KMS-11 (cell line): ENCODE data around the gene DTNB.

Experiments used
- H2AFZ ChIP-seq: fragments of 200-600 bp; sonication (generic); 2 replicates; pipeline ENCODE4 v1.6.1; 2016; ENCODE audit warnings: antibody characterized with exemption, mixed run types, low read depth
- H3K27ac ChIP-seq: fragments of 200-600 bp; sonication (generic); 2 replicates; pipeline ENCODE4 v1.6.1; 2016; ENCODE audit warnings: mild to moderate bottlenecking, mixed run types
- H3K27me3 ChIP-seq: fragments of 200-600 bp; sonication (generic); 2 replicates; pipeline ENCODE4 v1.6.1; 2017; ENCODE audit warnings: mild to moderate bottlenecking, low read depth, mixed run types, moderate library complexity; ENCODE audit not compliant: insufficient read depth
- H3K36me3 ChIP-seq: fragments of 200-600 bp; sonication (generic); 2 replicates; pipeline ENCODE4 v1.6.1; 2017; ENCODE audit warnings: mild to moderate bottlenecking, mixed run types; ENCODE audit not compliant: insufficient read depth
- H3K4me1 ChIP-seq: fragments of 200-600 bp; sonication (generic); 2 replicates; pipeline ENCODE4 v1.6.1; 2016; ENCODE audit warnings: mild to moderate bottlenecking, low read depth, mixed run types; ENCODE audit not compliant: poor library complexity, severe bottlenecking
- H3K4me2 ChIP-seq: fragments of 200-600 bp; sonication (generic); 2 replicates; pipeline ENCODE4 v1.7.0; 2016; ENCODE audit warnings: mild to moderate bottlenecking, mixed run types
- H3K4me3 ChIP-seq: fragments of 200-600 bp; sonication (generic); IDR thresholded peaks from 2 replicates; pipeline ENCODE4 v1.6.1; 2017; ENCODE audit warnings: low read depth, low read length, mixed read lengths; ENCODE audit not compliant: insufficient read depth
- H3K79me2 ChIP-seq: fragments of 200-600 bp; sonication (generic); 2 replicates; pipeline ENCODE4 v1.6.1; 2016; ENCODE audit warnings: low read depth, mixed run types; ENCODE audit not compliant: insufficient read depth
- H3K9ac ChIP-seq: fragments of 200-600 bp; sonication (generic); 2 replicates; pipeline ENCODE4 v1.6.1; 2016; ENCODE audit warnings: mild to moderate bottlenecking, mixed run types
- H4K20me1 ChIP-seq: fragments of 200-600 bp; sonication (generic); 2 replicates; pipeline ENCODE4 v1.6.1; 2016; ENCODE audit warnings: mild to moderate bottlenecking, mixed run types; ENCODE audit not compliant: insufficient read depth
- CTCF ChIP-seq: fragments of 200-600 bp; sonication (generic); conservative IDR thresholded peaks from 2 replicates; pipeline ENCODE4 v1.6.1; 2017; ENCODE audit warnings: low read depth, mild to moderate bottlenecking, antibody characterized with exemption, low read length, moderate library complexity, mixed read lengths

Gene DTNB

GRCh38 chr2:25545899-25546298 is 127.5 kb downstream of the DTNB start:
- Histone ChIP-seq H3K79me2 (no peaks in the 10 kb centered on the region), H3K4me2 (no peak overlapping the region), H2AFZ (no peak overlapping the region), H3K36me3 (no peaks in the 10 kb centered on the region), H3K27me3 (no peaks in the 10 kb centered on the region), H3K4me3 (no peak overlapping the region), H3K27ac (no peak overlapping the region), H3K4me1 (no peaks in the 10 kb centered on the region), H4K20me1 (no peaks in the 10 kb centered on the region), H3K9ac (no peak overlapping the region)
- no peak for TF ChIP-seq CTCF

GRCh38 chr2:25544445-25544844 is 128.9 kb downstream of the DTNB start:
- no peak overlapping the region for H3K4me3 ChIP-seq
- H3K36me3 ChIP-seq: no peaks in the 10 kb centered on the region
- no peak overlapping the region for H2AFZ ChIP-seq
- no peaks in the 10 kb centered on the region for H3K79me2 ChIP-seq
- no peak overlapping the region for H3K4me2 ChIP-seq
- H3K4me1 ChIP-seq: no peaks in the 10 kb centered on the region
- H4K20me1 ChIP-seq: no peaks in the 10 kb centered on the region
- TF ChIP-seq CTCF: no peak
- H3K27me3 ChIP-seq: no peaks in the 10 kb centered on the region
- H3K9ac ChIP-seq: no peak overlapping the region
- H3K27ac ChIP-seq: no peak overlapping the region

- Histone ChIP-seq H3K36me3 (no peaks in the 10 kb centered on the region), H3K4me1 (no peaks in the 10 kb centered on the region), H3K79me2 (no peaks in the 10 kb centered on the region), H3K27ac (no peak overlapping the region), H2AFZ (no peak overlapping the region), H3K4me3 (no peak overlapping the region), H4K20me1 (no peaks in the 10 kb centered on the region), H3K27me3 (no peaks in the 10 kb centered on the region), H3K4me2 (no peak overlapping the region), H3K9ac (no peak overlapping the region)
- TF ChIP-seq CTCF: no peak
Measured at GRCh38 chr2:25543939-25544338, 129.4 kb downstream of the DTNB start.

- H3K36me3 ChIP-seq: no peaks in the 10 kb centered on the region
- H3K9ac ChIP-seq: no peak overlapping the region
- H2AFZ ChIP-seq: no peak overlapping the region
- no peaks in the 10 kb centered on the region for H4K20me1 ChIP-seq
- H3K4me3 ChIP-seq: no peak overlapping the region
- H3K27me3 ChIP-seq: no peaks in the 10 kb centered on the region
- H3K27ac ChIP-seq: no peak overlapping the region
- no peak for TF ChIP-seq CTCF
- H3K79me2 ChIP-seq: no peaks in the 10 kb centered on the region
- no peak overlapping the region for H3K4me2 ChIP-seq
- H3K4me1 ChIP-seq: no peaks in the 10 kb centered on the region
Measured at GRCh38 chr2:25541378-25541777, 132.0 kb downstream of the DTNB start.

GRCh38 chr2:25539136-25539535 is 134.2 kb downstream of the DTNB start:
- TF ChIP-seq CTCF: no peak
- H3K27me3 ChIP-seq: no peaks in the 10 kb centered on the region
- H4K20me1 ChIP-seq: no peaks in the 10 kb centered on the region
- H3K36me3 ChIP-seq: no peaks in the 10 kb centered on the region
- H3K4me2 ChIP-seq: no peak overlapping the region
- no peaks in the 10 kb centered on the region for H3K4me1 ChIP-seq
- H3K4me3 ChIP-seq: no peak overlapping the region
- H3K79me2 ChIP-seq: no peaks in the 10 kb centered on the region
- H2AFZ ChIP-seq: no peak overlapping the region
- H3K9ac ChIP-seq: no peak overlapping the region
- H3K27ac ChIP-seq: no peak overlapping the region
